OCI-LY3 (cell line): ENCODE results near the gene SUGP2.

Source experiments
- H2AFZ ChIP-seq: fragments of 200-600, 300-600 bp; shearing (Covaris generic); 2 replicates; pipeline ENCODE4 v1.6.0; 2014; ENCODE audit warnings: antibody characterized with exemption, low read depth, low read length
- H3K27ac ChIP-seq: fragments of 200-600, 300-600 bp; sonication (generic); 2 replicates; pipeline ENCODE4 v1.5.1; 2014; ENCODE audit warnings: mild to moderate bottlenecking, low read length, moderate library complexity, mixed read lengths
- H3K27me3 ChIP-seq: fragments of 200-600, 300-600 bp; sonication (generic); 2 replicates; pipeline ENCODE4 v1.6.1; 2014; ENCODE audit warnings: low read depth, low read length, mixed read lengths
- H3K36me3 ChIP-seq: fragments of 200-600, 300-600 bp; sonication (generic); replicated peaks from 2 replicates; pipeline ENCODE3; 2014; ENCODE audit warnings: low read depth, low read length, mixed read lengths
- H3K4me1 ChIP-seq: fragments of 300-600, 200-600 bp; sonication (generic); 2 replicates; pipeline ENCODE4 v1.6.1; 2014; ENCODE audit warnings: low read length, mixed read lengths
- H3K4me2 ChIP-seq: fragments of 200-600, 300-600 bp; sonication (generic); 2 replicates; pipeline ENCODE4 v1.6.1; 2014; ENCODE audit warnings: low read length, mixed read lengths
- H3K4me3 ChIP-seq: fragments of 300-600, 200-600 bp; sonication (generic); 2 replicates; pipeline ENCODE4 v1.5.1; 2014; ENCODE audit warnings: antibody characterized with exemption, mild to moderate bottlenecking, low read length, moderate library complexity
- H3K79me2 ChIP-seq: fragments of 300-600, 200-600 bp; shearing (Covaris generic); 2 replicates; pipeline ENCODE4 v1.6.1; 2014; ENCODE audit warnings: mild to moderate bottlenecking, low read length, mixed read lengths
- H3K9ac ChIP-seq: fragments of 300-600, 200-600 bp; shearing (Covaris generic); 2 replicates; pipeline ENCODE4 v1.6.0; 2014; ENCODE audit warnings: mild to moderate bottlenecking, low read length, moderate library complexity
- H3K9me3 ChIP-seq: fragments of 200-600, 300-600 bp; shearing (Covaris generic); 2 replicates; pipeline ENCODE4 v1.6.1; 2014; ENCODE audit warnings: low read length, mixed read lengths; ENCODE audit not compliant: insufficient read depth
- H4K20me1 ChIP-seq: fragments of 200-600, 300-600 bp; sonication (generic); 2 replicates; pipeline ENCODE4 v1.6.1; 2016; ENCODE audit warnings: low read length, mixed read lengths; ENCODE audit not compliant: insufficient read depth
- CTCF ChIP-seq: fragments of 200-600, 300-600 bp; sonication (generic); IDR thresholded peaks from 2 replicates; pipeline ENCODE4 v1.5.1; 2014; ENCODE audit warnings: antibody characterized with exemption, low read length, low read depth
- EZH2phosphoT487 ChIP-seq: fragments of 200-600 bp; shearing (Covaris generic); IDR thresholded peaks from 2 replicates; pipeline ENCODE4 v1.6.1; 2018; ENCODE audit warnings: antibody characterized with exemption, mixed run types, low read depth

The SUGP2 gene

DNA sequence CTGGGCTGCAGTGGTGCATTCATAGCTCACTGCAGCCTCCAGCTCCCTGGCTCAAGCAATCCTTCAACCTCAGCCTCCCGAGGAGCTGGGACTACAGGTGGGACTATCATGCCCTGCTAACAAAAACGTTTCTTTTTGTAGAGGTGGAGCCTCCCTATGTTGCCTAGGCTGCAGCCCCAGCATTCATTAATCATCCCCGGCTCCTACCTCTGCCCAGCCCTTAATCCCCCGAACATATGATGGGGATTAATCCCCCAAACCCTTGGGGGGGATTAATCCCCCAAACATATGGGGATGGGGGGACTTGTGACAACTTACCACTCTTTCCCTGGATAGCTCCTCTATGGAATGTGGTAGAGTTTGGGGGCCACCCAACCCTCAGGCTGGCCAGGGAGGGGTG is 45.9 kb downstream of the SUGP2 start:
- no peak overlapping the region for H3K9ac ChIP-seq
- H3K4me3 ChIP-seq, result no peak overlapping the region
- H3K27ac ChIP-seq, result no peak overlapping the region
- H3K79me2 ChIP-seq, result no peaks in the 10 kb centered on the region
- H3K27me3 ChIP-seq, result peaks cover 19% of the 10 kb centered on the region
- peaks cover 2% of the 10 kb centered on the region for H4K20me1 ChIP-seq
- no peak for TF ChIP-seq EZH2phosphoT487
- no peak for TF ChIP-seq CTCF
- no peaks in the 10 kb centered on the region for H3K9me3 ChIP-seq
- H2AFZ ChIP-seq, result no peak overlapping the region
- H3K36me3 ChIP-seq, result peaks cover 9% of the 10 kb centered on the region
- no peak overlapping the region for H3K4me2 ChIP-seq
- no peaks in the 10 kb centered on the region for H3K4me1 ChIP-seq

DNA sequence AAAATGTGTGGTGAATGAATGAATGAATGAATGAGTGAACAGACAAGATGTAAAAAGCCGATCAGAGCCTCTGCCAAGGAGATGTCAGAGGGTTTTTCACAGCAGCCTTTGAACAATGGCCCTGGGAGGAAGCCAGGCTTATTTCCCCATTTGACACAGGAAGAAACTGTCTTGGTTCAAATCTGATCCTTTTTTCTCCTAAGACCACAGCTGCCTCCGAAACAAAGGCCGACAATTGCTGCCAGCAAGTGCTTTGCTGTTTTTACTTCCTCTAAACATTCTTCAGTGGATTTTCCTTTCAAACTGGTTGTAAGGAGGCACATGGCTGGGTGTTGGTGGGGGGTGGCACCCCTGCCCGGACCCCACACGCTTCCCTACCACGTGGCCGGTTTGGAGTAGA is 48.1 kb downstream of the SUGP2 start:
- TF ChIP-seq EZH2phosphoT487 (no peak), CTCF (no peak)
- Histone ChIP-seq H3K36me3 (no peaks in the 10 kb centered on the region), H3K27ac (no peak overlapping the region), H2AFZ (no peak overlapping the region), H3K79me2 (no peaks in the 10 kb centered on the region), H3K4me2 (no peak overlapping the region), H3K9me3 (no peaks in the 10 kb centered on the region), H3K4me3 (no peak overlapping the region), H3K27me3 (peaks cover 21% of the 10 kb centered on the region), H3K4me1 (no peaks in the 10 kb centered on the region), H3K9ac (no peak overlapping the region), H4K20me1 (peaks cover 2% of the 10 kb centered on the region)

GRCh38 chr19:18984251-18984650 is 49.1 kb downstream of the SUGP2 start:
- TF ChIP-seq CTCF, result no peak
- no peak for TF ChIP-seq EZH2phosphoT487
- Histone ChIP-seq H3K4me1 (no peaks in the 10 kb centered on the region), H3K9me3 (no peaks in the 10 kb centered on the region), H3K79me2 (no peaks in the 10 kb centered on the region), H3K4me2 (no peak overlapping the region), H3K27ac (no peak overlapping the region), H2AFZ (no peak overlapping the region), H4K20me1 (peaks cover 1% of the 10 kb centered on the region; the same call in 1 of the 2 replicates), H3K36me3 (no peaks in the 10 kb centered on the region), H3K4me3 (no peak overlapping the region), H3K27me3 (peaks cover 21% of the 10 kb centered on the region), H3K9ac (no peak overlapping the region)

DNA sequence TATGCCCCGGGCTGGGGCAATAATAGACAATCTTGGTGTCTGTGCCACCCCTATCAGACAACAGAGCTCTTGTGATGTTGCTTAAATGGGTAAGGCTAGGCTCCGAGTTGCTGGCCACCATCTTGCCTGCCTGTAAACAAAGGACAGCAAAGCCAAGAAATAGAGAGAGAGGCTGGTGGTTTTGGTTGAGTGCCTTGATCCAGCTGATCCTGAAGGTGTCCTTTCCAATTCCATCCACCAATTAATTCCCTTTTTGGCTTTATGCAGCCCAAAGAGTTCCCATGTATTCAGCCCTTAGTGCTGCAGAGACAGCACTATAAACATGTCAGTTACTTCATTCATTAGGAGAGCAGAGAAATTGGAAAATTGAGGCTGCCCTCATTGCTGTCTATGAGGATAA is 50.6 kb downstream of the SUGP2 start:
- Histone ChIP-seq H3K4me1 (no peaks in the 10 kb centered on the region), H3K36me3 (no peaks in the 10 kb centered on the region), H3K27me3 (peaks cover 21% of the 10 kb centered on the region), H3K27ac (no peak overlapping the region), H3K4me3 (no peak overlapping the region), H3K79me2 (no peaks in the 10 kb centered on the region), H2AFZ (no peak overlapping the region), H3K9ac (no peak overlapping the region), H4K20me1 (no peaks in the 10 kb centered on the region; the same call in 1 of the 2 replicates), H3K9me3 (no peaks in the 10 kb centered on the region), H3K4me2 (no peak overlapping the region)
- TF ChIP-seq CTCF, result no peak
- no peak for TF ChIP-seq EZH2phosphoT487
